Activated gamma-delta T cell treated with Interleukin-2 at 50 U/mL for 16 hours (primary cell): ENCODE results near the gene CSNK2A3.
"Not testable (repeated sequence)": the region's sequence is repeated elsewhere in the genome, so short reads cannot be mapped to it uniquely, and the experiment has no call there.

Experiments used
- DNase-seq: peaks from one replicate; pipeline ENCODE4 v3.0.0-alpha.2; 2020

Gene CSNK2A3

GRCh38 chr11:11352878-11353277 lies at the start of gene CSNK2A3:
Gene CSNK2A3 (minus strand): TSS chr11:11353250. CDS start chr11:11353119, 131 bp downstream.
- not testable (repeated sequence) for DNase-seq

GRCh38 chr11:11401960-11402535 lies 49.0 kb upstream of the CSNK2A3 start:
- no peak for DNase-seq

- DNase-seq, result no peak
Measured at GRCh38 chr11:11400635-11401232, 47.7 kb upstream of the CSNK2A3 start.

GRCh38 chr11:11400121-11400520 lies 47.1 kb upstream of the CSNK2A3 start:
- DNase-seq, result no peak

- no peak for DNase-seq
Measured at GRCh38 chr11:11397781-11398180, 44.7 kb upstream of the CSNK2A3 start.

GRCh38 chr11:11397036-11397415 lies 44.0 kb upstream of the CSNK2A3 start:
- DNase-seq, result no peak

- DNase-seq, result no peak
Measured at GRCh38 chr11:11396301-11397035, 43.4 kb upstream of the CSNK2A3 start.

GRCh38 chr11:11395126-11395525 lies 42.1 kb upstream of the CSNK2A3 start:
- no peak for DNase-seq

- DNase-seq, result no peak
Measured at GRCh38 chr11:11394241-11394640, 41.2 kb upstream of the CSNK2A3 start.

- no peak for DNase-seq
Measured at GRCh38 chr11:11391796-11392463, 38.9 kb upstream of the CSNK2A3 start.

- no peak for DNase-seq
Measured at GRCh38 chr11:11391169-11391568, 38.1 kb upstream of the CSNK2A3 start.

- no peak for DNase-seq
Measured at GRCh38 chr11:11390068-11390771, 37.2 kb upstream of the CSNK2A3 start.

- no peak for DNase-seq
Measured at GRCh38 chr11:11389238-11389637, 36.2 kb upstream of the CSNK2A3 start.

- no peak for DNase-seq
Measured at GRCh38 chr11:11387622-11388305, 34.7 kb upstream of the CSNK2A3 start.

GRCh38 chr11:11387207-11387606 lies 34.2 kb upstream of the CSNK2A3 start:
- DNase-seq, result no peak

- DNase-seq, result no peak
Measured at GRCh38 chr11:11384829-11385228, 31.8 kb upstream of the CSNK2A3 start.

- no peak for DNase-seq
Measured at GRCh38 chr11:11383995-11384394, 30.9 kb upstream of the CSNK2A3 start.

- no peak for DNase-seq
Measured at GRCh38 chr11:11382858-11383532, 29.9 kb upstream of the CSNK2A3 start.

GRCh38 chr11:11381471-11382105 lies 28.5 kb upstream of the CSNK2A3 start:
- no peak for DNase-seq

GRCh38 chr11:11380883-11381282 lies 27.8 kb upstream of the CSNK2A3 start:
- DNase-seq, result no peak

- DNase-seq, result no peak
Measured at GRCh38 chr11:11380340-11380739, 27.3 kb upstream of the CSNK2A3 start.
